ENCODE measurements around the gene STYX.

The STYX gene

DNA sequence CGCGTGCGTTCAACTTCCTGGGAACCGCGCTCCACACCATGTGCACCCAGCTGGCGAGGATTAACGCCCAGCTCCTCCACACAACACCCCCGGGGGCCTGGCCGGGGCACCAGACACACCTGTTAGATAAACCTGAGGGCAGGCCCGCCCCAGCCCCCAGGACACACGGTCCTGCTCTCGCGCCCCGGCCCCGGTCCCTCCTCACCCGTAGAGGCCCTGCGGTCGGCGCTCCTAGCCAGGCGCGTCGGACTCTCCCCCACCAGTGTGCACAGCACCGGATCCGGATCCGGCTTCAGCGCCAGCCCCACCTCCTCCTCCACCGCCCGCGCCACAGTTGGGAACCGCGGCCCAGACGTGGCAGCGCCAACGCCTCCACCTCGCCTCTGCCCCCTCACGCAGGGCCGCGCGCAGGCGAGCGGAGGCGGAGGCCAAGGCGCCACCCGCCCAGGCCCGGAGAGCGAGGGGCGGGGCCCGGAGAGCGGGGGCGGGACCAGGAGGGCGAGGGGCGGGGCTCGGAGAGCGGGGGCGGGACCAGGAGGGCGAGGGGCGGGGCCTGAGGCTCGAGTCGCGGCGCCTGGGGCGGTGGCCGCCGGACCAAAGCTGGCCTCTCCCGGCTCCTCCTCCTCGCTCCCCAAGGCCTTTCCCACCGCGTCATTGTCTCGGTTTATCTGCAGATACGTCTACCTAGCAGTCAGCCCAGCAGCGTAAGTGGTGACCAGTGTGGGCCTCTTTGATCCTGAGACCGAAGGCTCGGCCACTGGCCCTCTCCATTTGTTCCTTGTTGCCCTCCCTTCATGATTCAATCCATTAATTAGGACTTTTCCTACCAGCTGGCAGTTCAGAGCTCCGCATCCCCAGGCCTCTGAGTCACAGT lies 61.5 kb downstream of the STYX start, which contains the start of gene GNPNAT1:
Gene GNPNAT1 (minus strand): TSS at position 385 of the 874 bp plus-strand sequence. CDS start 6,957 bp downstream, outside the sequence.
- peak; percentile 27 for DNase-seq

DNA sequence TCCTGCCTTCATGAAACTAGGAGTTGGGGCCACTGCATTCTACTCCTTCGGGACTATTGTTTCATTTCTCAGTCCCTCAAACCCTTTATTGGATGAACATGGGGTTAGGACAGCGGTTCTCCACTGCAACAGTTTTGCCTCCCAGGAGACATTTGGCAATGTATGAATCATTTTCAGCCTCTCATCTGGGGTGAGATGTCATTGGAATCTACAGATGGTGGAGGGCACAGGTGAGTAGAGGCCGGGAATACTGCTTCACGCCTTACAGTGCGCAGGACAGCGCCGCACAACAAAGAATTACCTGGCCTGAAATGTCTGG lies 62.1 kb downstream of the STYX start:
- no peak for DNase-seq

DNA sequence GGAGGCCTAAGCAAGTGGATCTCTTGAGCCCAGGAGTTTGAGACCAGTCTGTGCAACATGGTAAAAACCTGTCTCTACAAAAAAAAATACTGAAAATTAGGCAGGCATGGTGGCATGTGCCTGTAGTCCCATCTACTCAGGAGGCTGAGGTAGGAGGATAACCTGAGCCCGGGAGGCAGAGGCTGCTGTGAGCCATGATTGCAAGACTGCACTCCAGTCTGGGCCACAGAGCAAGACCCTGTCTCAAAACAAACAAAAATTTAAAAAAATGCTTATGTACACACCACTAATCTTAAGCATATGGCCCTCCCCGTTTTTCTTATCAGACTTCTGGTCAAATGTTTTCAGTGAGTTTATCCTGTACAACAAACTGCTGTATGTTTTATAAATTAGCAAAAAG lies 63.1 kb downstream of the STYX start:
- DNase-seq, result no peak

DNA sequence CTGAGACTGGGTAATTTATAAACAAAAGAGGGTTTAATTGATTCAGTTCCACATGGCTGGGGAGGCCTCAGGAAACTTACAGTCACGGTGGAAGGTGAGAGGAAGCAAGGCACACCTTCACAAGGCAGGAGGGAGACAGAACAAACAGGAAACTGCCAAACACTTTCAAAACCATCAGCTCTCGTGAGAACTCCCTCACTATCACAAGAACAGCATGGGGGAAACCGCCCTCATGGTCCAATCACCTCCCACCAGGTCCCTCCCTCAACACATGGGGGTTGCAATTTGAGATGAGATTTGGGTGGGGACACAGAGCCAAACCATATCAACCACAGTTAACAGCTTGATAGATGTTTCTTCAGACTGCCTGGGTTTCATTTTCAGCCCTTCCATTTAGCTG lies 67.7 kb downstream of the STYX start:
- no peak for DNase-seq

DNA sequence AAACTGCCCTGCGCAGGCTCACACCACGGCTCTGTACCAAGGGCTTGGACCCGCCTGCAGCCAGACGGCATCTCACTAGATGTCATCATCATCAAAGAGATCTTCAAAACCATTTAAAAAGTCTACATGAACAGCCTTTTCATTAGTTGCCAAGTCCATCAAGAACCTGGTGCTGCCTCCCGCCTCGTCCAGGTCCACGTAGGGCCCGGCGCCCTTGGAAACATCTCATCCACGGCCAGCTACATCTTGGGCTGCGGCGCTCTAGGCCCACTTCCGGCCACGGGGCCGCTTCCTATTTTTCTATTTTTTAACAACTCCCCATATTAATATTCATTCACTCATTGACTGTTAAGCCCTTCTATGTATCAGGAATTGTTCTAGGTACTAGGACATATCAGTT lies 68.9 kb downstream of the STYX start:
- no peak for DNase-seq

DNA sequence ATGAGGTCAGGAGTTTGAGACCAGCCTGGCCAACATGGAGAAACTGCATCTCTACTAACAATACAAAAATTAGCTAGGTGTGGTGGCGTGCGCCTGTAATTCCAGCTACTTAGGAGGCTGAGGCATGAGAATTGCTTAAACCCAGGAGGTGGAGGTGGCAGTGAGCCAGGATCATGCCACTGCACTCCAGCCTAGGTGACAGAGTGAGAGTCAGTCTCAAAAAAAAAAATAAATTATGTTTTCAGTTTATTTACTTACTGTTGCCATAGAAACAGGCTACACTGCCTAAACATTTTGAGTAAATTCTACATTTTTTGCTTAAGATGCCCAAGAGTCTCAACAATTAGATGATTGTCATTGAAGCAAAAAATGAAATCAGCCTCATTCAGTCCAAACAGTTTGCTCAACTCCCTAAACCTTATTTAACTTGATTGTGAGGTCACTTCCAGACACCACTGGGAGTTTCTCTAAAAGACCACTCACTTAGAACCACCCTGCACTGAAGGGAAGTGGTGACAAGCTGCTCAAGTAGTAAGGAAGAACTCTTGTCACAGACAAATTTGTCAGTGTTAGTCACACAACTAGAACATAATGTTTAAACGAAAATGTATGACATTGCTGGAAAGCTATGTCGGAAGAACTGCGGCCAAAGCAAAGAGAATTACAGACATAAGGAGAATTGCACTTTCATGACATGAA lies 71.2 kb downstream of the STYX start:
- DNase-seq, result no peak

DNA sequence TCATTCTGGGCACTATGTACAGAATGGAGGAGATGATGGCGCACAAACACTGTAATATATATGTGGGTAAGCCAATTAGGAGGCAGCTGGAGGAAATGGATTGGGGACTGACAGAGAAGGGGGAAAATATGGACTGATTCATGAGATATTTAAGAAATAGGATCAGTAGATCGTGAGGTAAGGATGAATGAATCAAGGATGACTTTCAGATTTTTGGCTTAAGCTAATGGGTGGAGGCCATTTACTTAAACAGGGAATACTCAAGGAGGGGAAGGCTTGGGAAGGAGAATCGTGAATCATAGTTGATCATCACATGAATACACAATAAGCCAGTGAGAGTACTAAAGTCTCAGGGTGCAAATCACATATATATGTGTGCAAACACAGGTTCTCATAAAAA lies 72.6 kb downstream of the STYX start:
- DNase-seq, result no peak

DNA sequence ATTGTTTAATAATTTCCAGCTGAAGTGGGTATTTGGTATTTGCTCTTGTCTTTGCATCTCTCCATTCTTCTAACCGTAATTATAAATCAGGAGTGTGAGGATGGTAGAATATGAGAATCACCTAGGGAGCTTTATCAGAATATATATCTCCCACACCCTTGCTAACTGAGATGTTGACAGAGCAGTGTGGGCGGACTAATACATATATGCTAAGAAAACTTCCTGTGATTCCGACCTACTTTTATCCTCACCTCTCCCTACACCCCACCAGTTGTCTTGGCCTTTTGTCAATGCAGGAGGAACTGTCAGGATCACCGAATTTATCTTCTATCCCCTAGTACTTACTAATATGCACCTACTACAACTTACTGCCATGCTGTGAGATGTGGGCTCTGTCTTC lies 76.1 kb downstream of the STYX start:
- no peak for DNase-seq

DNA sequence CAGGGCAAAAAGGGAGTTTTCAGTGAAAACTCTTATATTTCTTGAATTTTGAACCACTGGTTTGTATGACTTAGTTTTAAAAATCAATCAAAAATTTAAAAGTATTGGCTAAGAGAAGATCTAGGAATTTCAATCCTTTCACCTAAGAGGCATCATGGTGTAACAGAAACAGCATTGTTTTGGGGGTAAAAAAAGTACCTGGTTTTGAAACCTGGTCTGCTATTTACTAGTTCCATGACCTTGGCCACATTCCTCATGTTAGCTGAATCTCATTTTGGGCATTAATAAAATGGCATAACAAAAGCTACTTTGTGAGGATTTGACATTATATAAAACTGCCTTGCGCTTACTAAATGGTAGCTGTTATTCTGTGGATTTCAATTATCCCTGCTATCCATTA lies 78.1 kb downstream of the STYX start:
- DNase-seq, result no peak

DNA sequence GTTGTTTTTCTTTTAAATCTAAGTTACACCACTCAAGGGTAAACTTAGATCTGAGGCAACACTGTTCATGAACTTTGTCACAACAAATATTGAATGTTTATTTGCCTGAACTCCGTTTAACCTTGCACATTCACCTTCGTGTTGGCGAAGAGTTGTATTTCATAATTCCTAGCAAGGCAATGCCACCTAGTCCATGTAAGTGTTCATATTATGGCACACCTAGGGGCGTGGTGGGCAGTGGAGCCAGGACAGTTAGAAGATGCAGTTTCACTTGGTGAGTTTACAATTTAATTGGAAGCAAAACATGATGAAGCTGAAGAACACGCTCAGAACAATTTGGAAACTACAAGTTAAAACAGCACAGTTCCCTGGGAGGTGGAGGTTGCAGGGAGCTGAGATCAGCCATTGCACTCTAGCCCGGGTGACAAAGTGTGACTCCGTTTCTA lies 91.9 kb downstream of the STYX start:
- no peak for DNase-seq

DNA sequence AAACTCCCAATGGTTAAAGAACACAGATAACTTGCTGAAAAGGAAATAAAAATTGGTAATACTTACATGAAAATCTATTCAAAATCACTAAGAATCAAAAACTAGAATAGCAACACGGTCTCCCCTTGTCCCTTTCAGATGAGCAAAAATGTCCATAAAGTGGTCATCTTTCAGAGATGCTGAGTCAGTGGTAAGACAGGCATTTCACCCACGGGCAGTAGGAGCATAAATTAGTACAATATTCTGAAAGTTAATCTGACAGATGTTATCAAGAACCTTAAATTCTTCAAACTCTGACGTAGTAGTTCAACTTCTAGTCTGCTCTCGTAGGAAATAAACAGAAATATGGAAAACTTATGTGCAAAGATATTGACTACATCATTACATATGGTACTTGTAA lies 94.5 kb downstream of the STYX start:
- no peak for DNase-seq

Measured in NCI-H1694 treated with DMSO at 0.1 percent for 48 hours (cell line).